Superior temporal gyrus (tissue), 1 donor: ENCODE measurements around the gene NFKB2.
A peak's percentile ranks its signal among the peaks of the same experiment; 100 is the strongest.

ENCODE experiments used
- DNase-seq: peaks from one replicate; pipeline ENCODE4 v3.0.0-alpha.2; 2016; ENCODE audit errors: extremely low spot score

NFKB2 gene

DNA sequence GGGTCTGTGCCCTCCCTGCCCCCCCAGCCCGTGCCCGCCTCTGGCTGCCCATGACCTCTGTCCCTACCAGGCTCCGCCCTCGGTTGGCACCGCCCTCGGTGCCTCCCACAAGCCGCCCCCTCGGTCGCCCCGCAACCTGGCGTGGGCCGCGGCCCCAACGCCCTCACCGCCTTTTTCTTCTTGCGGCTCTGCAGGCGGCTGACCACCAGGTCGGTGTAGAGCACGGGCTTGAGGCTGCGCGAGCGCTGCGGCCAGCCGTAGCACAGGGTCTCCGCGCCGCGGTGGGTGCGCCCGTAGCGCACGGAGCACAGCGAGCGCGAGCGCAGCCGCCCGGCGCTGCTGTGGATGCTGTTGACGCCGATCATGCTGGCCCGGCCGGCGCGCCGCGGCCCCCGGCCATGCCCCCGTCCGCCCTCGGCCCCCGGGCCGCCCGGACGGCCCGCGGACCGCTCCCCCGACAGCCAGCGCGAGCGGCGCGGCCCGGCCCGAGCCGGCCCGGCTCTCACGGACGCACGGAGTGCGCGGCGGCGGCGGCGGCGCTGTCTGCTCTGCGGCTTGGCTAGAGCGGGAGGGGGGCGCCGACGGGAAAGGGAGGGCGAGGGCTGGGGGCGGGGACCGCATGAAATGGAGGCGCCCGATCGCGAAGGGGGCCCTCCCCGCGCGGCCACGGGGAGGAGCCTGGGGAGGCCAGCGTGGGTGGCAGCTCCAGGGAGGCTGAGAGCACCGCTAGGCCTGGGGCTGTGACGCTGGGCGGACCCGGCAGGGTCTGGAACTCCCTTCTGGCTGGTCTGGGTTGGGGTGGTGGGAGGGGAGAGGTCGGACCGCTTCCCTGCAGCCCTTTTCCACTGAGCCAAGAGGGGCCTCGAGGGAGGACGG, 13.5 kb downstream of the NFKB2 start:
- DNase-seq, result peak; percentile 32

GRCh38 chr10:102409604-102410428, 14.3 kb downstream of the NFKB2 start:
- DNase-seq, result no peak

- peak; percentile 28 for DNase-seq
Observed at GRCh38 chr10:102410429-102411073, 15.0 kb downstream of the NFKB2 start.

- no peak for DNase-seq
Observed at GRCh38 chr10:102411341-102412255, 16.1 kb downstream of the NFKB2 start.

DNA sequence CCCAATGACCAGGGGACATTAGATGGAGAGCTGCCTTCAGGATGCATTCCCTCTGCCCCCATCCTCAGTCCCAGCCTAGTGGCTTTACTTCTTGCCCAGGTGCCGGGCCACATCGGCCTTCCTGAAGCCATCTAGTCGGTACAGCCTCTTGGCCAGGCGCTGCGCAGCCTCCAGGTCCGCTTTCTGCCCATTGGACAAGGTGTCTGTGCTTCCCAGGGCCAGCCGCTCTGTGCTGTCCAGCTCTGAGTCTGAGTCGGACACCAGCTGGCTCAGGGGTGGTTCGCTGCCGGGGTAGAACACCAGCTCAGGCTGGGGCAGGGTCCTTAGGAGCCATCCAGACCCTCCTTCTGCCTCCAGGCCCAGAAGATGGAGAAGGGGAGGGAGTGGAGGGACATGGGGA, 16.8 kb downstream of the NFKB2 start:
- no peak for DNase-seq

- DNase-seq, result no peak
Observed at GRCh38 chr10:102413053-102413705, 17.7 kb downstream of the NFKB2 start.

- no peak for DNase-seq
Observed at GRCh38 chr10:102413806-102414561, 18.5 kb downstream of the NFKB2 start.

DNA sequence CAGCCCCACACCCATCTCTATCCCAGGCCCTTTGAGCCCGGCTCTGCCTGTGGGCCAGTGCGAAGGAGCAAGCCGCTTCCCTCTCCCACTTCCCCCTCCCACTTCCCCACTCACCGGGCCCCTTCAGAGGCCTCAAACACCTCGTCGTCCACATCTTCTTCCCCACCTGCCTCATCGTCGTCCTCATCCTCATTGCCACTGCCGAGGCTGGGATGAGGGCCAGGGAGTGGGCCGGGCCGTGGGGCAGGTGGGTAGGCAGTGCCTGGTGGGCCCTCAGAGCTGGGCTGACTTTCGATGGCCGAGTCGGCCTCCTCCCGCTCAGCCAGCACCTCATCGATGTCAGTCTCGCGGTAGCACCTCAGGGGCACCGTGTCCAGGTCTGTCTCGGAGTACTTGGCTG, 19.2 kb downstream of the NFKB2 start:
- no peak for DNase-seq

- no peak for DNase-seq
Observed at GRCh38 chr10:102416283-102416682, 20.8 kb downstream of the NFKB2 start.

- no peak for DNase-seq
Observed at GRCh38 chr10:102416695-102417094, 21.2 kb downstream of the NFKB2 start.

- no peak for DNase-seq
Observed at GRCh38 chr10:102418622-102419268, 23.2 kb downstream of the NFKB2 start, which contains the start of gene PSD. TSS of gene PSD (minus strand) at chr10:102418785. CDS start at chr10:102417038, 1,747 bp downstream.

DNA sequence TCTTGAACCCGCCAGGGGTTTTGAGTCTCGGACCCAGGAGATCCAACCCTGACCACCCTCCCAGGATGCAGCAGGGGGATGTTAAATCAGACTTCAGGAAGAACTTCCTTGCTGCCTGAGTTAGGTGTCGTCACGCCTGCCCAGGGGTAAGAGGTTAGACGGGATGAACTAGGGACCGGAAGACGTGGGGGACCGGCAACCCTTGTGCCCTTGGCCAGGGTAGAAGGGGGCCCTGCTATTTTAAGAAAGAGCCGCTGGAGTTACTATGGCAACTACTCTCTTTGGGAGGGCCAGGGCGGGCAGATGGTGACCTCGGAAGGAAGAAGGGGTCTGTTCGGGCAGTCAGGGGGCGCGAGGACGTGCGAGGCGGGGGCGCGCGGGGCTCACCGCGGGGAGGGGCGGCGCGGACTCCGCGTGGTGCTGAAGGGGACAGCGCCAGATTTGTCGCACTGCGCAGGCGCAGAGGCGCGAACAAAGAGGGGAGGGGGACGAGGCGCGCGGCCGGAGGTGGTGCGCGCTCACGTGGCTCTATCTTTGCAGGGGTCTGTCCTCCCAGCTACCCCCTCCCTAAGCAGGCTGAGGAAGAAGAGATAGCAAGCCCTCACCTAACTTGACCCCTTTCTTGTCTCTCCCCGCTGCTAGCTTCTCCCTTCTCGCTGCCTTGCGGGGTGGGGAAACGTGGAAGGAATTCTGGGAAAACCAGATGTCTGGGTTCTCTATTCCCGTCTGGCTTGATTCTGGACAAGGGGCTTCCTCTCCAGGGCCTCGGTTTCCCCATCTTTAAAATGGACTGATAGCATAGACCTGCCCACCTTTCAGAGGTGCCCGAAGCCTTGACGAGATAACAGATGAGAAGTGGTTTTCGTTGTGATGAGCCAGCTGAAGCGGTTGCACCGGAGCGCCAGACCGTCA, 24.0 kb downstream of the NFKB2 start:
- peak; percentile 77 for DNase-seq

- no peak for DNase-seq
Observed at GRCh38 chr10:102420181-102420713, 24.7 kb downstream of the NFKB2 start.

GRCh38 chr10:102420714-102421506, 25.4 kb downstream of the NFKB2 start, which contains the start of gene FBXL15:
TSS of gene FBXL15 (plus strand) at chr10:102420836. CDS start at chr10:102421130, 294 bp downstream.
- DNase-seq, result peak; percentile 98

DNA sequence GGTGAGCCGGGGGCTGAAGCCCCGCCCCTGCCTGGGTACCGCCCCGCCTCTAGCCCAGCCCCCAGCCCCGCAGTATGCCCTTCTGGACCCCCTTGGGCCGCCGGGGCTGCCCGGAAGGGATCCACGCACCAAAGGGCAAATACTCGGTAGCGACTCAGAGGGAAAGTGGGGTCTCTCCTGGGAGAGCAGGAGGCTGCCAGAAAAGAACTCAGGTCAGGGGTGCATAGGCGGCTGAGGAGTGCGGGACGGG, 25.9 kb downstream of the NFKB2 start:
- no peak for DNase-seq

DNA sequence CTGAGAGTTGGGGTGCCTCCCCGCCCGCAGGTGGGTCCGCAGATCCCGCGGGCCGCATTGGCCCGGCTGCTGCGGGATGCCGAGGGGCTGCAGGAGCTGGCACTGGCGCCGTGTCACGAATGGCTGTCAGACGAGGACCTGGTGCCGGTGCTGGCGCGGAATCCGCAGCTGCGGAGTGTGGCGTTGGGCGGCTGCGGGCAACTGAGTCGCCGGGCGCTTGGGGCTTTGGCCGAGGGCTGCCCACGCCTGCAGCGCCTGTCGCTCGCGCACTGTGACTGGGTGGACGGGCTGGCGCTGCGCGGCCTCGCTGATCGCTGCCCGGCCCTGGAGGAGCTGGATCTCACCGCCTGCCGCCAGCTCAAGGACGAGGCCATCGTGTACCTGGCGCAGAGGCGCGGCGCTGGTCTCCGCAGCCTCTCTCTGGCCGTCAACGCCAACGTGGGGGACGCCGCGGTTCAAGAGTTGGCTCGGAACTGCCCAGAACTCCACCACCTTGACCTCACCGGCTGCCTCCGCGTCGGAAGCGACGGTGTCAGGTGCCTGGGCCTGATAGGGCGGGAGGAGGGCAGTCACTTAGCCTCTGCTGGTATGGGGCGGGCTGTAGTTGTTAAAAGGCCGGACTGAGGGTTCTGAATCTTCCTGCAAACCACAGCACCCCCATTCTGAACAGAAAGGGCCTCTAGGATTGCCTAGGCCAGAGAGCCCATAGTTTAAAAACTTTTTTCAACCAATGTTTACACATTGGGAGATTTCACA, 26.4 kb downstream of the NFKB2 start:
- DNase-seq, result no peak
